HG03565 (cell line): ENCODE results near the gene NCAPG2.
"Not testable (repeated sequence)": the region's sequence is repeated elsewhere in the genome, so short reads cannot be mapped to it uniquely, and the experiment has no call there.

Experiments used
- ATAC-seq: cut with Tn5 transposase; IDR thresholded peaks from one replicate; pipeline ENCODE4 v1.9.1; 2021; ENCODE audit warnings: mild to moderate bottlenecking, moderate library complexity; ENCODE audit not compliant: unreplicated experiment

Gene NCAPG2

DNA sequence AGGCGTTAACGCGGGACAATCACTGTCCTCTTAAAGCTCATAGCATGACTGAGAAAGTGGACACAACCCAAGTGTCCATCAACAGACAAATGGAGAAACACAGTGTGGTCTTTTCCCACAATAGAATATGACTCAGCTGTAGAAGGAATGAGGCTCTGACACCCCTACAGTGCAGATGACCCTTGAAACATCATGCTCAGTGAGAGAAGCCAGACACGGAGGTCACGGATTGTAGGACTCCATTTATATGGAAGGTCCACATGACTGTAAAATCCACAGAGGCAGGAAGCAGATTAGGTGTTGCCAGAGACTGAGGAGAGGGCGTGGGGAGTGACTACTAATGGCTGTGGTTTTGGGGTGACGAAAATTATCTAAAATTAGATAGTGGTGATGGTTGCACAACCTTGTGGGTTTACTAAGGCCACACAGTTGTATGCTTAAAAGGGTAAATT, 6.1 kb upstream of the NCAPG2 start:
- peak; percentile 67 for ATAC-seq

DNA sequence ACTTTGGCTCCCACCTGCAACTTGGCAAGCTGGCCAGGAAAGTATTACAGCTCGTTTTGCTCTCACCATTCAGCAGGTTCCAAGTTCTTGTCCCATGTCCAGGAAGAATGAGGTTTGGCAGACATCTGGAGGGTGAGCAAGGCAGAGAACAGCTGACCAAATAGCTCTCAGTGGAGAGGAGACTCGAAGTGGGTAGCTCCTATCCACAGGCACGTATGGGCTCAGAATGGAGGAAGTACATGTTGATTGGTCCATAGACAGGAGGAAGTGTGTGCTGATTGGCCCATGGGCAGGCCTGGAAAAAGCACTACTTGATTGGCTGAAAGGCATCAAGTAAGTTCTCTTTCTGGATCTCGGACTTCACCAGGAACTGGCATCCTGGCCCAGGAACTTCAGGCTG, 3.0 kb upstream of the NCAPG2 start:
- no peak for ATAC-seq

DNA sequence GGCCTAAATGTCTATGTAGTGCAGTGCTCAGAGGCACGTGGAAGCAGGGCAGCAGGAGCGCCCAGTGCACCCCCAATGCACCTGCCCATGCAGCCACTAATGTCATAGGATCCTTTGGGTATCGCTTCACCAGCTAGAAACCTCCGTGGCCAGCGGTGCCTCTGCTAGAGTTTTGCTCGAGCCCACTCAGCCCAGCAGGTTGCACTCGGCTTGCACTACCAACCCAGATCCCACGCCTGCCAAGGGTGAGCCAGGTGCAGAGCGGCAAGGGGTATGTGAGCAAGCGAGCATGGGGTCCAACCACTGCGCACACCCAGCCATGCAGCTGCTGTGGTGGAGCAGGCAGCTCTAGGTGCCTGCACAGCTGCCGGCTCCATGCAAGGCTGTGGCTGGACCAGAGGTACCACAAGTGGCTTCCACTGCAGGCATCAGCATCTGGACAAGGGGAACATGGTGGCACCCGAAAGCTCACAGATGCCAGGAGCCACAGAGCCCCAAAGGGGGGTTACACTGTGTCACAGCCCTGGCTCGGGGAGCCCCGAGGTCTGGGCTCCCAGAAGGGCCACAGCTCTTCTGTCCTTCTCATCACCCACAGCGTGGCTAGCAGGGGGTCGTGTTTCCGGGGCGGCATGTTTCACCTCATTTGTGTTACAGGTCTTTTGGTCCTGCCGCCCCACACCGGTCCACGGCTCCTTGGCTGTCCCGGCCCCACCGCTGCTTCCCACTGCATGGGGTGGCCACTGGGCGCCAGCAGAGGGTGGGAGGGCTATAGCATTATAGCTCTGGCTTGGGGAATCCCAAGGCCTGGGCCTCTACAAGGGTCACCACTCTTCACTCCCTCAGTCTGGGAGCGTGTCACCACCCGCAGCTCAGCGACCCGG, 2.3 kb upstream of the NCAPG2 start:
- no peak for ATAC-seq

DNA sequence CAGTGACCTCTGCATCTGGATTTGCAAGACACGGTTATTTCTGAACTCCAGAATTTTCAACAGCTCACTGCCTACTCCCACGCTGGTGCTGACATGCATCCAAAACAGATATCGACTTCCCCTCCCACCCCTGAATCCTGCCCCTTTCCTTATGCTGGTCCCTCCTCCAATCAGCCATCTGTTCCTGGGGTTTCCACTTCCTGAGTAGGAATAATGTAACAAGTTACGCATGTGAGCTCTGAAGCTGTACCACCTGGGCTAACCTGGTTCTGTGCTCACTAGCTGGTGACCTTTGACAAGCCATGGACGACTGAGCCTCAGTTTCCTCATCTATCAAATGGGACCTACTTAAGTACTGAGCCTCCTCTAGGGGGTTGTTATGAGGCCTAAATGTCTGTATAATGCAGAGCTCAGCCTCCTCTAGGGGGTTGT, 1.7 kb upstream of the NCAPG2 start:
- no peak for ATAC-seq

DNA sequence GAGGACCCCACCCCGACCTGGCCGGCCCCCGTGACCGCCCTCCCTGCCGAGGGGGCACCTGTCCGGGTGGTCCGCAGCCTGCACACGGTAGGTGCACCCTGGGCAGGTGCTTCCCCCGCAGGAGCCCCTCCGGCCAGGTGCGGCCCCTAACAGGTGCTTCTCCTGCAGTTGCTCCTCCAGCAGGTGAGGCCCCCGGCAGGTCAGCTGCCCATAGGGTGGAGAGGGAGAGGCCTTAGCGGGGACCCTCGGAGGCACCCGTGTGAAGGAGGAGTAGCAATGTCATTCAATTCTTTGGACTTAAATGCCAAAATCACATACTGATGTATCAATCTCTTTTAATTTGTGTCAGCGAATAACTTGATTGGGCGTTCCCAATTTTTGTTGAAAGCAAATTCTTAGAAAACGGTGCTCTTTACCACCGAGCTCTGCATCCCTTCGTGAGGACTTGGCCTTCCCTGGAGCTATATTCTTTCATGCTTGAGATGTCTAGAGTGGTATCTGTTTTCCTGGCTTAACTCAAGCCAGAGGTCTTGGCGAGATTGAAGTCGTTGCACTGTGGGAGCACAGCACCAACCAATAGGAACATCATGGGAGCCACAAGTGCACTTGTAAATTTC, 738 bp upstream of the NCAPG2 start:
- peak; percentile 1 for ATAC-seq

DNA sequence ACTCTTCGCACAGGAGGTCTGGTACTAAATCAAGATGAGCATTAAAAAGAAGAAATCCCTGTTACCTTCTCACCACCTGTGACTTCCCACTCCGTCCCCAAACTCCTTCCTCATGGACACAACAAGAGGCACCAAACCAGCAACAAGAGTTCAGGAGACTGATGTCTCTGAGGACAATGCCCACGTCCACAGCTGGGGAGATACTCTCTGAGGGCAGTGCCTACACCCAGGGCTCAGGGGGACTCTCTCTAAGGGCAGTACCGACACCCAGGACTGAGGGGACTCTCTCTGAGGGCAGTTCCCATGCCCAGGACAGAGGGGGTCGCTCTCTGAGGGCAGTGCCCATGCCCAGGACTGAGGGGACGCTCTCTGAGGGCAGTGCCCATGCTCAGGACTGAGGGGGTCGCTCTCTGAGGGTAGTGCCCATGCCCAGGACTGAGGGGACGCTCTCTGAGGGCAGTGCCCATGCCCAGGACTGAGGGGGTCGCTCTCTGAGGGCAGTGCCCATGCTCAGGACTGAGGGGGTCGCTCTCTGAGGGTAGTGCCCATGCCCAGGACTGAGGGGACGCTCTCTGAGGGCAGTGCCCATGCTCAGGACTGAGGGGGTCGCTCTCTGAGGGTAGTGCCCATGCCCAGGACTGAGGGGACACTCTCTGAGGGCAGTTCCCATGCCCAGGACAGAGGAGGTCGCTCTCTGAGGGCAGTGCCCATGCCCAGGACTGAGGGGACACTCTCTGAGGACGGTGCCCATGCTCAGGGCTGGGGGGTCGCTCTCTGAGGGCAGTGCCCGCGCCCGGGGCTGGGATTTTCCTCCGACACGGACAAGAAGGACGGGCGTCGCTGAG, 703 bp downstream of the NCAPG2 start:
- ATAC-seq: not testable (repeated sequence)

DNA sequence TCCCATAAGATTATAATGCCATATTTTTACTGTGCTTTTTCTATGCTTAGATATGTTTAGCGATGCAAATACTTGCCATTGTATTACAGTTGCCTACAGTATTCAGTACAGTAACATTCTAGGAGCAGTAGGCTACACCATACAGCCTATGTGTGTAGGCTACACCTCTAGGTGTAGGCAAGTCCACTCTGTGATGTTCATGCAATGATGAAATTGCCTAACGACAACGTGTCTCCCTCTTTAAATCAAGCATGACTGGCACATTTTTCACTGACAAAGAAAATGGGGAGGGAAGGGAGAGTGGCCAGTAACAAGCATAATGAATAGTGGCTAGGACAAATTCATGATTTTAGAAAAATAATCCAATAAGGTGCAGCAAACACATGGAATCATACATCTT, 1.7 kb downstream of the NCAPG2 start:
- no peak for ATAC-seq

DNA sequence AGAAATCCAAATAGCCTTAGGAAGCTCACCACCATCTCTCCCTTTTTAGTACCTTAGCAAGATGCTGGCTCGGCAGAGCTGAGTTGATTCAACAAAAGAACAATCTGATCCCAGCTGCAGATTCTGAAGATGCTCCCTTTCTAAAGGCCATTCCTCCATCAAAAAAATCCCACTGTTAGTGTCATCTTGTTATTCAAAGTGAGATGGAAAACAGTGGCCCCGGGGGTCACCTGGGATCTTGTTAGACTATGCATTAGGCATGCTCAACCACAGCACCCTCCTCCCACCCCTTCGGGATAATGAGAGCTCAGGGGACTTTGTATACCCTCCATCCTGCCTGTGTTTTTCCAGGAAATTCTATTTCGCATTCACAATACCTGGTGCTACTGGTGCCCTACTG, 2.4 kb downstream of the NCAPG2 start:
- ATAC-seq: no peak

DNA sequence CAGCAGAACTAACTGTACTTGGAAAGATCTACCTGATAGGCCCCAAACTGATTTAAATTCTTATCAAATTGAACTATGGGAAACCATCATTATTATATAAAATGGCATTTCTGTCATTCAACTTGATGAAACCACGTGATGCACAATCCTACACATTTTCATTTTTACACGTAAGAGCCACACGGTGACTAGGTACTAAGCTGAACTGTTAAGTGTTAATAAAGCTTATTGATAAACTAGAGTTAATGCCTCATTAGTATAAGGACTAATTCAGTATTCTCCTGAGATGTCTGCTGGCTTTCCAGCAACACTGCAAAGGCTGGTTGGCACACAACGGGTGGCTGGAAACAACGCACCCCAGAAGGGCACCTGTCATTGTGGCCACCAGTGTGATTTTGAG, 4.6 kb downstream of the NCAPG2 start:
- ATAC-seq: no peak

DNA sequence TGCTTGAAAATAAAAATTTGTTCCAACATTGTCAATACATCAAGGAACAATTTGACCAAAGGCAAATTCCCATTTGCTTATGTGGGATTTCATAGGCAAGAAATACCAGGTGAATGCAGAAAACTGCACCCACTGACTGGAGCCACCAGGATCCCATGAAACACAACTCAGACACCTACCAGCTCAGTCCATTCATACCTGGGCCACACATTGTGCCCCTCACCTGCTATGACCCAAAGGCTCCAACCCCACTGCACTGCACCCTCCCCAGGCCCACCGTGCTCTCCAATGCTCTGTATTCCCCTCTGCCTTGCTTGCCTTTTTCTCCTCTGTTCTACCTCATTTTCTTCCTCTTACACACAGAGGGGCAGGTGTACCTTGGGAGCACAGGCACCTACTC, 5.3 kb downstream of the NCAPG2 start:
- no peak for ATAC-seq

DNA sequence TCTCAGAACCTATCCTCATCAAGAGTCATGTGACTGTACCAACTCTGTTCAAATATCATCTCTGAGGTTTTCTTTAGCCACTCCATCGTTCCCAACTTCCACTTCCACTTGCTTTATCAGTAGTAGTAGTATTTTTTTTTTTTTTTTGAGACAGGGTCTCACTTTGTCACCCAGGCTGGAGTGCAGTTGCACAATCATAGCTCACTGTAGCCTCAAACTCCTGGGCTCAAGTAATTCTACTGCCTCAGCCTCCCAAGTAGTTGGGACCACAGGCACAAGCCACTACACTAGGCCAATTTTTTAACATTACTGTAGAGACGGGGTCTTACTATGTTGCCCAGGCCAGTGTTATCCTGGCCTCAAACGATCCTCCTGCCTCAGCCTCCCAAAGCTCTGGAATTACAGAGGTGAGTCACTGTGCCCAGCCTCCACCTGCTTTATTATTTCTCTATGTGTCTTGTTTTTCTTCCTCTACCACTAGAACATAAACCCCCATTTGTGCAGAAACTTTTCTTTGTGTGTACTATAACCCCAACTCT, 5.9 kb downstream of the NCAPG2 start:
- no peak for ATAC-seq

DNA sequence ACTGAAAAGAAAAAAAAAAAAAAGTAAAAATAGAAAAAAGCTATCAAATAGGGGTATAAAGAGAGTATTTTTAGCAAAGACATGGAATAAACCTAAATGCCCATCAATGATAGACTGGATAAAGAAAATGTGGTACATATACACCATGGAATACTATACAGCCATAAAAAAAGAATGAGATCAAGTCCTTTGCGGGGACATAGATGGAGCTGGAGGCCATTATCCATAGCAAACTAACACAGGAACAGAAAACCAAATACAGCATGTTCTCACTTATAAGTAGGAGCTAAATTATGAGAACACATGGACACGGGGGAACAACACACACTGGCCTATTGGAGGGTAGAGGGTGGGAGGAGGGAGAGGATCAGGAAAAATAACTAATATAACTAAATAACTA, 7.0 kb downstream of the NCAPG2 start:
- not testable (repeated sequence) for ATAC-seq

DNA sequence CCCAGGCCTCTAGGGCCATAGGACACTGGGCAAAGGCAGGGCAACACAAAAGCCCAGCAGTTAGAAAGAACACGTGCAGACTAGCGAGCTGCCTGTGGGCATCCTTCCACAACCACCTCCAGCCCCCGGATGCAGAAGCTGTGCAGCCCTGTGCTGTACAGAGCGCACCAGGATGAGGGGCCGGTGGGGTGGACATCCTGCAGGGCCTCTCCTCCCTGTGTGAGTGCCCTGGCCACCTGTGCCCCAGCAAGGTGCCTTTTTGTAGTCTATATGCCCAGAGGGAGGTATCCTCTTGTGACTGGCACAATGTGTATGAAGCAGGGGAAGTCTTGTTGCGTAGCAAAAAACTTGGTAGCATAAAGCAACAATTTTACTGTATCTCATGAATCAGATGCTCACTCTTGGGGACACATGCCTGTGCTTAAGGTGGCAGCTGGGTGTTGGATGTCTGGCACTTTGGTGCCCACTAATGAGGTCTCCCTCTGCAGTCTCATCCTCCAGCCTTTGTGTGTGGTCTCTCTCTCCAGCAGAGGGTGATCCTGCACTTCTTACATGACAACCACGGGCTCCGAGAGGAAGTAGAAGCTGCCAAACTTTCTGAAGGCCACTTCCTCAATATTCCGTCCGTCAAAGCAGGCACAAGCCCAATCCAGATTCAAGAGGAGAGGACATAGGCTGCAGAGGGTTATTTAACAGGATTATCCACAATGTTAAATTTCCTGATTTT, 8.7 kb downstream of the NCAPG2 start:
- peak; percentile 90 for ATAC-seq

DNA sequence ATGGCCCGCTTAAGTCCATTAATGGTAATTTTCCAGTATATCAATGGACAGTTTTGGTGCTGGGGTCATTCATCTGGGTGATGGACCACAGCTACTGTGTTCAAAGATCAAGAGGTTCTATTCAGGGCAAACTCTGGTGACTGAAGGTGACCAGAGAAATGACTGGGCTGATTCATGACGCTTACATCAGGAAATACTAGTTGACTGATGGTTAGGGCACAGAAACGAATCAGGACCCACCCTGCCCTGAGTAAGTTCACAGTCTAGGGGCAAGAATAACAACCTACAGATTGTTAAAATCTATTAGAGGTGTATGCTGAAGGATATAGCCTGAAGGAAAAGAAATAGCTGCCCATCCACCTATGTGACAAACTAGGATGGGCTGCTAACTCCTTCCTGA, 9.5 kb downstream of the NCAPG2 start:
- no peak for ATAC-seq

DNA sequence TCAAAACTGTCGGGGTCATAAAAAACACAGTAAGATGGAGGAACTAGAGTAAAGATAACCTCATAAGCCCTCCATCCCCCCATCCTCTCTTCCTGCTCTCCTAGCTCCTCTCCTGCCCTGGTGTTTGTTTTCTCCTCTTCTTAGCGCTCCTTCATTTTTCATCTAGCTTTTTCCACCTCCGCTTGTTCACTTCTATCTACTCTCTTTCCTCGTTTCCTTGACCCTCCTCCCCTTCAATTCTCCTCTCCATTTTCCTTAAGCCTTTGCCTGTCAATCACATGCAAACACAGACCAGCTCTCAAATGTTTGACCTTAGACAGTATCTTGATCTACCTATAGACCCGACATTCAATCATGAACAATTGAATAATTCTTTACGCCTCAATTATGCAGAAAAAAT, 10.0 kb downstream of the NCAPG2 start:
- no peak for ATAC-seq

DNA sequence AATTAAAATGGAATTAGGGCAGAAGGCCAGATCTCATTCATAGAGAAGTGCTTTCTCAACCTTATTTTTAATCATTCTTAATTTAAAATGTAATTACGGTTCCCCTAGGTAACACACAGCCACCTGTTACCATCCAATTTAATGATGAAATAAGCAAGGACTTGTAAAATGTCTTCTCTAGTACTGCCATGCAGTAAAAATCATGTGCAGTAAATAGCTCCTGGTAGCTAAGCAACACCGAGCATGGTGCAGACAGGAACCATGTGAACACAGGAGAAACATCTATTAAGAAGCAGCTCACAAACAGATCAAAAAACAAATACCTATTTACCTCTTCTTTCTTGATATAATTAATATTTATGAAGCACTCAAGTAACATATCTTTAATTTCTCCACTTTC, 15.1 kb downstream of the NCAPG2 start:
- ATAC-seq: no peak

DNA sequence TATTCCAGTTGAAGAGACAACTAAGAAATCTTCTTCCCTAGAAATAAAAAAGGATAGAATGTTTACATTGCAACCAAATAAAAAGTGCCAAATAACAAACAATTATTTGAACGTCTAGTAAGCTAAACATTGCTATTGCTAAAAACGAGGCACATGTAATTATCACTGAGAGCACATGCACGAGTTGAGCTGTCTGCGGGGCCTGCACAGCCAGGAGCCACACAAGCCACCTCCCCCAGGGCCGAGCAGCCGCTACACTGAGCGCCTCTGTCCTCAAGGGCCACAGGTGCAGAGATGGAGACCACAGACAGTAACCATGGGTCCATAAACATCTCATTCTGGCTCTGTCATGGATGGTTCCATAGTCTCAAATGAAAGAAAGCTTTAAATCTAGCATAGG, 17.2 kb downstream of the NCAPG2 start:
- ATAC-seq: no peak

DNA sequence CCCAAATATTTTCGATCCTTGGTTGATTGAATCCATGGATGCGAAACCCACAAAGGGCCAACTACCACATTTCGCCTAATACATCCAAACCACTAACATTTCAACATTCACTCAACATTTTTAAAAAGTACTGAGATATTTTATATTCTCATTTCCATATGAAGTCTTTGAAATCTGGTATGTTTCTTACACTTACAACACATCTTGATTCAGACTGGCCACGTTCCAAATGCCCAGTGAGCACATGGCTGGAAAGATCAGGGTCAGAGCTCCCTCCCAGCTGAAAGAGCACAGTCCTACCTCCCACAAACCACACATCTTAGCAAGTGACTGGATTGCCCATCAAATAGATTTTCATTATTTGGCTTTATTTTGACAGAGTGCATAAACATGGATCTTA, 18.9 kb downstream of the NCAPG2 start:
- no peak for ATAC-seq

DNA sequence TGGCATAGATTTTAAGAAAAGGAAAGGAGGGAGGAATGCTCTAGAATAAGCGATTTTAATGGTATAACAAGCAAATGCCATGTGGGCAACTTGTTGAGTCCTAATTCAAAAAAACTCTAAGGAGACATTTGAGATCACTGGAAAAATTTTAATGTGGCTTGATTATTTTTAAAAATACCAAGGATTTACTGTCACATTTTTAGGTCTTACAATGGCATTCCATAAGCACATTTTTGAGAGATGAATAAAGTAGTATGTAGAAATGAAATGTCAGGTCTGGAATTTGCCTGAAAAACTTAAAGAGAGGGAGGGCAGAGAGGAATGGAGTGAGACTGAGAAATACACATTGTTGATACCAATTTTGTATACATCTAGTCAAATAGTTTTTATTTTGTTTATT, 20.3 kb downstream of the NCAPG2 start:
- no peak for ATAC-seq

DNA sequence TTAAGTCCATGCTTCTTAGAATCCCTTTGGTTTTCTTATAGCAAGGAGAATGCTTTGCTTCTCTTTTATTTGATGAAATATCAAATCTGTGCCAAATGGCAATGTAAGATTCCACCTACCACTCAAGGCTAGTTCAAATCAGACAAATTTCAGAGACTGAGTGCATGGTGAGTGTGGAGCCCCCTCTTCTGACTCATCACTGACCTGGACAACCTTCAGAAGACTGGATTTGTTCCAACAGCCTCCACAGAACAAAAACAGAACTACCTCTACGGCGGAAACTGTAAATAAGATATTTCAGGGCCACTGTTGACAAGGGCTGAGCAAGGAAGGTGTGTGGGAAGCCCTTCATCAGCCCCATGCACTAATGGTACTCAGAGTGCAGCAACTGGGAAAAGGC, 21.1 kb downstream of the NCAPG2 start:
- no peak for ATAC-seq

DNA sequence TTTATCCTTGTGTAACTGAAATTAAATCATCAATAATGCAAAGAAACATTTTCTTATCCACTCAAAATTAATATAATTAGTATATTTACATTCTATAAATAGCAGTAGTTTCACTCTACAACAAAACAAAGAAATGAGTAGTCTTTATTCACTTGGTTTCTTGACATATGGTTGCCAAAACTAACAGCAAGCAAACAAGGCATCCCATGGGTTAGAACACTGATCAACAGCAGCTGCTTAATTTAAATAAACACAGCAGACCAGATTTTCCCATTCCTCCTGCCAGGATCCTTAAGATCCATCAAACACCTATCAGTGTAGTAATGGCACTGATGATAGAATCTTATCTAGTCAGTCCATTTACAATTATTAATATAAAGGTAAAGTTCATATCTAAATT, 22.1 kb downstream of the NCAPG2 start:
- ATAC-seq: no peak
